Stimulated activated CD8-positive, alpha-beta memory T cell treated with anti-CD3 and anti-CD28 coated beads, Interleukin-15, amount 100 ng/mL, for 24 hours (primary cell): ENCODE results near the gene PRKCA.
A peak's percentile ranks its signal among the peaks of the same experiment; 100 is the strongest.
"Not testable (repeated sequence)": the region's sequence is repeated elsewhere in the genome, so short reads cannot be mapped to it uniquely, and the experiment has no call there.

Experiments used
- DNase-seq: peaks from one replicate; pipeline ENCODE4 v3.0.0-alpha.2; 2020; ENCODE audit warnings: low read depth

Gene PRKCA

GRCh38 chr17:66290101-66290722 is 12.2 kb upstream of the PRKCA start:
- no peak for DNase-seq

- no peak for DNase-seq
These were observed 10.1 kb upstream of the PRKCA start for GRCh38 chr17:66292353-66292752.

GRCh38 chr17:66296289-66296725 is 6.1 kb upstream of the PRKCA start:
- DNase-seq: no peak

- not testable (repeated sequence) for DNase-seq
These were observed 5.0 kb upstream of the PRKCA start for GRCh38 chr17:66297443-66297842.

GRCh38 chr17:66299711-66300110 is 2.7 kb upstream of the PRKCA start:
- DNase-seq: no peak

GRCh38 chr17:66300956-66301355 is 1.5 kb upstream of the PRKCA start:
- DNase-seq: no peak

- DNase-seq: no peak
These were observed 998 bp upstream of the PRKCA start for GRCh38 chr17:66301367-66301863.

GRCh38 chr17:66302761-66303626 is 581 bp downstream of the PRKCA start:
- peak; percentile 20 for DNase-seq

GRCh38 chr17:66304304-66305174 is 2.1 kb downstream of the PRKCA start:
- no peak for DNase-seq

- DNase-seq: no peak
These were observed 4.0 kb downstream of the PRKCA start for GRCh38 chr17:66306446-66306845.

- DNase-seq: no peak
These were observed 4.8 kb downstream of the PRKCA start for GRCh38 chr17:66307257-66307656.

GRCh38 chr17:66308856-66309255 is 6.4 kb downstream of the PRKCA start:
- DNase-seq: no peak

GRCh38 chr17:66309793-66310192 is 7.4 kb downstream of the PRKCA start:
- no peak for DNase-seq

- no peak for DNase-seq
These were observed 8.2 kb downstream of the PRKCA start for GRCh38 chr17:66310528-66311148.

GRCh38 chr17:66312912-66313311 is 10.5 kb downstream of the PRKCA start:
- no peak for DNase-seq

GRCh38 chr17:66313325-66313724 is 10.9 kb downstream of the PRKCA start:
- DNase-seq: no peak

GRCh38 chr17:66313995-66314659 is 11.7 kb downstream of the PRKCA start:
- DNase-seq: no peak

GRCh38 chr17:66317629-66318028 is 15.2 kb downstream of the PRKCA start:
- no peak for DNase-seq

- no peak for DNase-seq
These were observed 16.8 kb downstream of the PRKCA start for GRCh38 chr17:66319226-66319625.

- no peak for DNase-seq
These were observed 20.4 kb downstream of the PRKCA start for GRCh38 chr17:66322764-66323163.

GRCh38 chr17:66324381-66325004 is 22.1 kb downstream of the PRKCA start:
- not testable (repeated sequence) for DNase-seq
